ENCODE results near the gene TAF4. TPM values are rescaled to one million over a fixed set of nuclear protein-coding genes. Genes with fewer than 3 reads are reported as not detected.

The TAF4 gene
- polyA plus RNA-seq, 1 donor from 2014 or later, result 10.2 TPM

GRCh38 chr20:62114894-62115293, 49.2 kb upstream of the TAF4 start:
- TF ChIP-seq REST (IDR thresholded peaks at IDR 0.05; ENCODE audit: borderline replicate concordance) (no peak), POLR2AphosphoS5 (IDR thresholded peaks at IDR 0.05) (no peak)
- H3K27me3 ChIP-seq (ENCODE audit: insufficient read depth, low read depth, low read length), result no peaks in the 10 kb centered on the region
- no peak overlapping the region for H3K27ac ChIP-seq (ENCODE audit: low read length)
- no peak overlapping the region for H2AFZ ChIP-seq (ENCODE audit: low read depth, low read length)
- no peaks in the 10 kb centered on the region for H3K9me3 ChIP-seq (ENCODE audit: low read length)
- no peaks in the 10 kb centered on the region for H3F3A ChIP-seq (ENCODE audit: insufficient read depth, low read length, poor library complexity, severe bottlenecking)
- H3K79me2 ChIP-seq (replicated peaks; ENCODE audit: insufficient read depth, low read length), result no peaks in the 10 kb centered on the region
- no peak overlapping the region for H3K4me3 ChIP-seq (ENCODE audit: low read length)
- no peak overlapping the region for H3K4me2 ChIP-seq (ENCODE audit: low read length)
- H3K36me3 ChIP-seq (ENCODE audit: insufficient read depth, low read length), result no peaks in the 10 kb centered on the region
- no peaks in the 10 kb centered on the region for H3K9me2 ChIP-seq (ENCODE audit: insufficient read depth, low read length)
- no peaks in the 10 kb centered on the region for H4K20me1 ChIP-seq (ENCODE audit: insufficient read depth)
- no peak overlapping the region for H3K9ac ChIP-seq (ENCODE audit: low read length)

- no peak overlapping the region for H3K4me3 ChIP-seq (ENCODE audit: low read length)
- H4K20me1 ChIP-seq (ENCODE audit: insufficient read depth), result no peaks in the 10 kb centered on the region
- TF ChIP-seq POLR2AphosphoS5 (IDR thresholded peaks at IDR 0.05) (no peak), EZH2 (IDR thresholded peaks at IDR 0.05; ENCODE audit: borderline replicate concordance, insufficient read depth, low read length, poor library complexity, severe bottlenecking) (no peak), EP300 (conservative IDR thresholded peaks at IDR 0.05; ENCODE audit: poor library complexity, severe bottlenecking) (no peak), CTCF (IDR thresholded peaks at IDR 0.05; ENCODE audit: poor library complexity, severe bottlenecking) (no peak), RAD21 (conservative IDR thresholded peaks at IDR 0.05) (no peak), REST (IDR thresholded peaks at IDR 0.05; ENCODE audit: borderline replicate concordance) (no peak), SMC3 (conservative IDR thresholded peaks at IDR 0.05; ENCODE audit: poor library complexity) (no peak), MXI1 (conservative IDR thresholded peaks at IDR 0.05; ENCODE audit: poor library complexity, severe bottlenecking) (no peak), TAF1 (IDR thresholded peaks at IDR 0.05; ENCODE audit: low read depth) (no peak)
- no peak overlapping the region for H3K9ac ChIP-seq (ENCODE audit: low read length)
- no peaks in the 10 kb centered on the region for H3F3A ChIP-seq (ENCODE audit: insufficient read depth, low read length, poor library complexity, severe bottlenecking)
- H3K4me2 ChIP-seq (ENCODE audit: low read length), result no peak overlapping the region
- H3K36me3 ChIP-seq (ENCODE audit: insufficient read depth, low read length), result no peaks in the 10 kb centered on the region
- peaks cover 7% of the 10 kb centered on the region for H3K9me3 ChIP-seq (ENCODE audit: low read length)
- no peak overlapping the region for H2AFZ ChIP-seq (ENCODE audit: low read depth, low read length)
- H3K9me2 ChIP-seq (ENCODE audit: insufficient read depth, low read length), result no peaks in the 10 kb centered on the region
- H3K27me3 ChIP-seq (ENCODE audit: insufficient read depth, low read depth, low read length), result no peaks in the 10 kb centered on the region
- no peak overlapping the region for H3K27ac ChIP-seq (ENCODE audit: low read length)
- no peaks in the 10 kb centered on the region for H3K79me2 ChIP-seq (replicated peaks; ENCODE audit: insufficient read depth, low read length)
Observed at GRCh38 chr20:62112368-62112767, 46.7 kb upstream of the TAF4 start.
